Activated CD8-positive, alpha-beta memory T cell treated with anti-CD3 and anti-CD28 coated beads for 1 hour (primary cell): ENCODE measurements around the gene RPL6.

Experiments used
- DNase-seq, 2 donors: peaks; one replicate each; pipeline ENCODE4 v3.0.0-alpha.2; 2020; ENCODE audit warnings: low read depth in 1 of 2; ENCODE audit errors: extremely low read depth in 1 of 2

RPL6 gene

GRCh38 chr12:112380663-112381405 lies 28.6 kb downstream of the RPL6 start:
- DNase-seq: no peak

- no peak for DNase-seq
These were observed 34.3 kb downstream of the RPL6 start for GRCh38 chr12:112375105-112375504.

GRCh38 chr12:112374166-112374740 lies 35.2 kb downstream of the RPL6 start:
- DNase-seq: no peak

GRCh38 chr12:112370868-112371510 lies 38.4 kb downstream of the RPL6 start:
- no peak for DNase-seq

- no peak for DNase-seq
These were observed 39.2 kb downstream of the RPL6 start for GRCh38 chr12:112370199-112370598.

GRCh38 chr12:112368856-112369255 lies 40.5 kb downstream of the RPL6 start:
- no peak for DNase-seq

- DNase-seq: no peak
These were observed 41.4 kb downstream of the RPL6 start for GRCh38 chr12:112367965-112368364.

- no peak for DNase-seq
These were observed 47.1 kb downstream of the RPL6 start for GRCh38 chr12:112362310-112362709.

GRCh38 chr12:112361271-112361670 lies 48.1 kb downstream of the RPL6 start:
- no peak for DNase-seq

GRCh38 chr12:112359290-112359689 lies 50.1 kb downstream of the RPL6 start:
- no peak for DNase-seq

- DNase-seq: no peak
These were observed 52.2 kb downstream of the RPL6 start for GRCh38 chr12:112357214-112357613.
